DMS53 (cell line): Measurements from ENCODE around the gene C12orf42.
A peak's percentile ranks its signal among the peaks of the same experiment; 100 is the strongest.
"Not testable (repeated sequence)": the region's sequence is repeated elsewhere in the genome, so short reads cannot be mapped to it uniquely, and the experiment has no call there.

Experiments used
- DNase-seq: peaks from one replicate; lab custom pipeline; 2025; lab: John Stamatoyannopoulos, UW

Gene C12orf42

DNA sequence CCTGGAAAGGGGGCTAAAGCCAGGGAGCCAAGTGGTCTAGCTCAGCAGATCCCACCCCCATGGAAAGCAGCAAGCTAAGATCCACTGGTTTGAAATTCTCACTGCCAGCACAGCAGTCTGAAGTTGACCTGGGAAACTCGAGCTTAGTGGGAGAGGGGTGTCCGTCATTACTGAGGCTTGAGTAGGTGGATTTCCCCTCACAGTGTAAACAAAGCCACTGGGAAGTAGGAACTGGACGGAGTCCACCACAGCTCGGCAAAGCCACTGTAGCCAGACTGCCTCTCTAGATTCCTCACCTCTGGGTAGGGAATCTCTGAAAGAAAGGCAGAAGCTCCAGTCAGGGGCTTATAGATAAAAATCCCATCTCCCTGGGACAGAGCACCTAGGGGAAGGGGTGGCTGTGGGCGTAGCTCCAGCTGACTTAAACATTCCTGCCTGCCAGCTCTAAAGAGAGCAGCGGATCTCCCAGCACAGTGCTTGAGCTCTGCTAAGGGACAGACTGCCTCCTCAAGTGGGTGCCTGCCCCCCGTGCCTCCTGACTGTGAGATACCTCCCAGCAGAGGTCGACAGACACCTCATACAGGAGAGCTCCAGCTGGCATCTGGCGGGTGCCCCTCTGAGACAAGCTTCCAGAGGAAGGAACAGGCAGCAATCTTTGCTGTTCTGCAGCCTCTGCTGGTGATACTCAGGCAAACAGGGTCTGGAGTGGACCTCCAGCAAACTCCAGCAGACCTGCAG, 70.8 kb downstream of the C12orf42 start:
- not testable (repeated sequence) for DNase-seq

DNA sequence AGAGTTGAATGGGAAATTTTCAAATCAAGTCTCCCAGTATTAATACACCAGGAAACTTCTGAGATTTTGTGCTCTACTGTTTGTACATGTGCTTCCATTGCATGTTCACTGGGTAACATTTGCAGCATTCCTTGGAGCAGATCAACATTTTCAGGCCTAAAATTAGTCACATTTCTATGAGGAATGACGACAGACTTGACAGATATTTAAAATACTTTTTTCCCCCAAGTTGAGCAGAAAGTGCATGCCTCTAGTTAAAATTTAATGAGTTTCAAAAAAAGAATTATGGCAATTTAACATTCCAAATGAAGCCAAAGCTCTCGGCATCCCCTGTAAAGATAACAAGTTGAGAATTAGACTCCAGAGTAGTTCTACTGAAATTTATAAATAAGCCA, 72.3 kb downstream of the C12orf42 start:
- no peak for DNase-seq

GRCh38 chr12:103422746-103423515, 72.8 kb downstream of the C12orf42 start:
- peak; percentile 59 for DNase-seq

- no peak for DNase-seq
These were observed 73.4 kb downstream of the C12orf42 start for GRCh38 chr12:103422328-103422727.

GRCh38 chr12:103421402-103421801, 74.4 kb downstream of the C12orf42 start:
- DNase-seq, result no peak

GRCh38 chr12:103415681-103416080, 80.1 kb downstream of the C12orf42 start:
- DNase-seq, result no peak

DNA sequence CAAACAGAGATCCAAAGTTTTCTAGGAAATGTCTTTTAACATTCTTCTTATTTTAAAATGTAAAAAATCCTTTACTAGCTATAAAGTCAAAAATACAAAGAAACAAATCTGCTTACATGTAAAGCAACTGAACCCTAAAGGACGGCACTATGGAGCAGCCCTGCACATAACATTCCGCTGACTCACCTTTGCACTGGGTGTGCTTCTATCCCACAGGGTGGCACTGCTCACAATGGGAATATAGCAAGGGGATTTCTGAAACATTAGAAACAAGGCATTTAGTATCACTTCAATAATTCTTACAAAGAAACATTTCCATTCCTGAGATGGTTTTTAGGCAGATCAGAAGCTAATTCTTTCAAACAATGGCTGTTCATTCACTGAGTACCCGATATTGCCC, 94.3 kb downstream of the C12orf42 start:
- peak; percentile 85 for DNase-seq

DNA sequence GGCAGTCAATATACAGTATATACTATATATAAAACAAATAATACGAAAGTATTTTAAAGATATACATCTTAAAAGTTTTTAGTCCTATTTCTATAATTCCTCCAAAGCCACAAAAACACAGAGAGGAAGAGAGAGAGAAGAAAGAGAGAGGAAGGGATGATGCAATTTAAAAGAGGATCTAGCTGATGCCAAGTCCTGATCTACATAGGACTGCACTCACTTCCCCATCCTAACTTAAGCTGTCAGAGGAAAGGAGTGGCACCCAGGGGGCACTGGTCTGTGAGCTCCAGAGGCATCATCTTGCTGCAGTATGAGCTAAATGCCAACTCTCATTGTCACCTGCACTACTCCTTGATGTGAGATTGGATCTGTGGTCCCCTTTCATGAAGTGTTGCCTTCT, 95.8 kb downstream of the C12orf42 start:
- DNase-seq, result no peak

- peak; percentile 51 for DNase-seq
These were observed 98.2 kb downstream of the C12orf42 start for GRCh38 chr12:103397536-103397935.

GRCh38 chr12:103392722-103393121, 103.0 kb downstream of the C12orf42 start:
- DNase-seq, result no peak

GRCh38 chr12:103391103-103391502, 104.7 kb downstream of the C12orf42 start:
- no peak for DNase-seq

DNA sequence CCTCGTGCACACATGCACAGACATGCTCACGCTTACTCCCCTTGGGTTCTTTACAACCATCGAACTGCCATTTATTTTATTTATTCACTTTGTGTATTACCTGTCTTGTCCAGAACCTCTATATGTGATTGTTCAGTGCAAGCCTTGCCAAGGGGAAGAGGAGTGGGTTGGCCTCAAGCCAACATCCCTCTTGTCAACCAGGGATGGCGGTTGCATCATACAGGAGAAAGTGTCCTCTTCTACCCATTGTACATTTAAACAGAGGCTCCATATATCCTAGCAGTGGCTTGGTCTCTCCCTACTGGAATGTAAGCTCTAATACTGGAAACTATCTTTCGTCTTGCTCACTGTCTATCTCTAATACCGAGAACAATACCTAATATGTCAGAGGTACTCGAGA, 108.4 kb downstream of the C12orf42 start:
- peak; percentile 96 for DNase-seq

GRCh38 chr12:103386451-103386850, 109.3 kb downstream of the C12orf42 start:
- DNase-seq, result peak; percentile 71

DNA sequence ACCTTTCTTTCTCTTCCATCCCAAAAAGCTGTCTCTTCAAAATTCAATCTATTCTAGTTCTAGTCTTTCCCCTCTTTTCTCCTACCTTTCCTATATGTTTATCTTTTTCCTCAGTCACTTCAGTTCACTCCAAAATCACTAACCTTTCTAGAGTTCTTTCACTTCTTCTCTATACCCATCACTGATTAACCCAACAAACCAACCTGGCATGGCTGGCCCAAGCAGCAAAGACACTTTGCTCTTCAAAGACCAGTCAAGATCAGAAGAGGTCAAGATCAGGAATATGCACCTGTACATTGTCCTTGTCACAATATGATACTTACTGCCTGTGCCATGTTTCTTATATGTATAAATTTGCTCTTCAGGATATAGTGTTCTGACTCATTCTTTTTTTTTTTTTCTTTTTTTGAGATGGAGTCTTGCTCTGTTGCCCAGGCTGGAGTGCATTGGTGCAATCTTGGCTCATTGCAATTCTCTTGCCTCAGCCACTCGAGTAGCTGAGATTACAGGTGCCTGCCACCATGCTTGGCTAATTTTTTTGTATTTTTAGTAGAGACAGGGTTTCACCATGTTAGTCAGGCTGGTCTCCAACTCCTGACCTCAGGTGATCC, 112.9 kb downstream of the C12orf42 start:
- DNase-seq, result peak; percentile 46

GRCh38 chr12:103382119-103382518, 113.6 kb downstream of the C12orf42 start:
- DNase-seq, result no peak

GRCh38 chr12:103379670-103380069, 116.1 kb downstream of the C12orf42 start:
- DNase-seq, result no peak

GRCh38 chr12:103373088-103373523, 122.7 kb downstream of the C12orf42 start:
- peak; percentile 92 for DNase-seq

- no peak for DNase-seq
These were observed 125.8 kb downstream of the C12orf42 start for GRCh38 chr12:103369929-103370328.

GRCh38 chr12:103368167-103368566, 127.6 kb downstream of the C12orf42 start:
- no peak for DNase-seq

DNA sequence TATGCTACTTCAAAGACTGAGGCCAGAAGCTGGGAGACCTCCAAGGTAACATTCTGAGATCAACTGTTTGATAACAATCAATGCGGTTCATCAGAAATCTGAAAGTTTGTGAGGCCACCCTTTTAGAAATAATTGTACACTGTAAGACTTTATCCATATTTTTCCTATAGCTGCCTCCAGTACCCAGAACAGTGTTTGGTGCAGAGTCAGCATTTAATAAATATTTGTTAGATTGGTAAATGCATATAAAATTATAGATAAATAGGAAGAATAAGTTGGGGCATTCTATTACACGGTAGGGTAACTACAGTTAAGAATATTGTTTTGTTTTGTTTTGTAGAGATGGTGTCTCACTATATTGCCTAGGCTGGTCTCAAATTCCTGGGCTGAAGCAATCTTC, 141.4 kb downstream of the C12orf42 start:
- no peak for DNase-seq

DNA sequence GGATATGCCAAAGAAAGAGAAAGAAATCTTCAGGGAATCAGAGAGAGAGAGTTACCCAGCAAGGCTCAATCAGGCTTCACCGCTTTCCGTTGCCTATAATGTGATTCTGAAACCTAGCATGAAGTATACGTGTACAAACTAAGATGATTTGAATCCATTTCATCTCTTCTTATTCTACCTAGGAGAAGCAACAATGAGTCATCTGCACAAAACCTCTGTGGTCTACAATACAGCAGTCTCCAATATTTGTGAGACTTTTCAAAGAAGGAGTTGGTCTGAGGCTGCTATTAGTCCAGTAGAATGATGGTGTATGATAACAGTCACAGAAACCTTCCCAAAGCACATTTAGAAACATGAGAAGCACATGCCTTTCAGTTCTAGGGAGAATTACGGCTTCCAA, 141.9 kb downstream of the C12orf42 start:
- DNase-seq, result no peak

GRCh38 chr12:103350116-103350515, 145.7 kb downstream of the C12orf42 start:
- DNase-seq, result peak; percentile 32

- no peak for DNase-seq
These were observed 146.8 kb downstream of the C12orf42 start for GRCh38 chr12:103348935-103349334.
